ENCODE results near the gene ADRA2C. TPM values are rescaled to one million over a fixed set of nuclear protein-coding genes. Genes with fewer than 3 reads are reported as not detected.

Gene ADRA2C
- total RNA-seq, 1 experiment from 2014 or later: 28.1 TPM

DNA sequence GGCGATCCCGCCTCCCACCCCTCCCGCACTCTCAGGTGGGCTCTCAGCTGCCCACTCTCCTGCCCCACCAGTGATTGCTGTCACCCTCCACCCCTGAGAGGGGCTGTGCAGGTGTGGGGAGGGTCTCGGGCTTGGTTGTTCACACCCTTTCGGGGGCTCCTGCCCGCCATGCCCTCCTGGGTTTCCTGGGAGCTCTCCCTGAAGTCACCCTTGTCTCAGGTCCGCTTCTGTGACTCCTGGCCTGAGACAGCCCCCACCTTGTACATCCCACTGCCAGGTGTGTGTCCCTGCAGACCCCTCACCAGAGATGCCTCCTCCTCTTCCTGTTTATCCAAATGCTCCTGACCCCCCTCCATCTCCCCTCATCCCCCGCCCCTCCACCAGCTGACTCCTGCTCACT, 37.8 kb downstream of the ADRA2C start:
- no peaks in the 10 kb centered on the region for H3K4me1 ChIP-seq (ENCODE audit: control insufficient read depth in 1 of 2, insufficient read depth in 2 of 2, low read length in 2 of 2)
- H2AFZ ChIP-seq (ENCODE audit: low read depth, low read length, poor library complexity, severe bottlenecking): no peak overlapping the region
- no peak overlapping the region for H3K27ac ChIP-seq (ENCODE audit: low read depth, low read length)
- no peaks in the 10 kb centered on the region for H3K9me2 ChIP-seq (ENCODE audit: insufficient read depth)
- no peaks in the 10 kb centered on the region for H3K36me3 ChIP-seq (ENCODE audit: control insufficient read depth in 1 of 2, insufficient read depth in 2 of 2, low read length in 2 of 2)
- no peak overlapping the region for H3K9ac ChIP-seq (ENCODE audit: low read length)
- RAD21 ChIA-PET (ENCODE audit: low non-redundant PET in 1 of 2, low total read pairs in 2 of 2, uncharacterized antibody in 2 of 2, unreplicated experiment in 2 of 2): no interaction called here
- intact Hi-C loops (cut with micrococcal nuclease): no loop called here
- H3K4me3 ChIP-seq (replicated peaks in 1 of 2; ENCODE audit: low read depth in 1 of 2, low read length in 2 of 2): no peak overlapping the region
- DNase-seq (ENCODE audit: low read depth, low spot score) (no peak), ATAC-seq (no peak)
- BruUV-seq (replicated peaks): no TSS peak
- no peak overlapping the region for H3K4me2 ChIP-seq (ENCODE audit: low read length)
- no peaks in the 10 kb centered on the region for H3K9me3 ChIP-seq (ENCODE audit: control insufficient read depth in 1 of 2, insufficient read depth in 1 of 2, low read depth in 1 of 2, low read length in 2 of 2)
- H3K27me3 ChIP-seq (ENCODE audit: insufficient read depth, low read length): peaks cover 14% of the 10 kb centered on the region
- H3K79me2 ChIP-seq (ENCODE audit: insufficient read depth, low read length): no peaks in the 10 kb centered on the region
- POLR2A ChIA-PET: no interaction called here
- TF ChIP-seq POLR2A (IDR thresholded peaks at IDR 0.05; ENCODE audit: borderline replicate concordance, extremely low read depth, insufficient read depth, insufficient read length) (no peak), RAD21 (IDR thresholded peaks at IDR 0.05; ENCODE audit: low read depth) (no peak), JUND (IDR thresholded peaks at IDR 0.05) (no peak), CBX3 (IDR thresholded peaks at IDR 0.05; ENCODE audit: low read depth) (no peak), SRF (IDR thresholded peaks at IDR 0.05; ENCODE audit: low read depth) (no peak), ZNF274 (IDR thresholded peaks at IDR 0.05; ENCODE audit: low read depth, low read length) (no peak), YY1 (IDR thresholded peaks at IDR 0.05; ENCODE audit: extremely low read depth, insufficient replicate concordance, low read depth, low read length) (no peak), EZH2phosphoT487 (IDR thresholded peaks at IDR 0.05; ENCODE audit: borderline replicate concordance) (no peak), TCF7L2 (IDR thresholded peaks at IDR 0.05; ENCODE audit: borderline replicate concordance, extremely low read depth, insufficient read depth, insufficient read length) (no peak)
- TF ChIP-seq, protein P1, sequence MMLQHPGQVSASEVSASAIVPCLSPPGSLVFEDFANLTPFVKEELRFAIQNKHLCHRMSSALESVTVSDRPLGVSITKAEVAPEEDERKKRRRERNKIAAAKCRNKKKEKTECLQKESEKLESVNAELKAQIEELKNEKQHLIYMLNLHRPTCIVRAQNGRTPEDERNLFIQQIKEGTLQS (IDR thresholded peaks at IDR 0.05): no peak
- TF ChIP-seq, protein P2, sequence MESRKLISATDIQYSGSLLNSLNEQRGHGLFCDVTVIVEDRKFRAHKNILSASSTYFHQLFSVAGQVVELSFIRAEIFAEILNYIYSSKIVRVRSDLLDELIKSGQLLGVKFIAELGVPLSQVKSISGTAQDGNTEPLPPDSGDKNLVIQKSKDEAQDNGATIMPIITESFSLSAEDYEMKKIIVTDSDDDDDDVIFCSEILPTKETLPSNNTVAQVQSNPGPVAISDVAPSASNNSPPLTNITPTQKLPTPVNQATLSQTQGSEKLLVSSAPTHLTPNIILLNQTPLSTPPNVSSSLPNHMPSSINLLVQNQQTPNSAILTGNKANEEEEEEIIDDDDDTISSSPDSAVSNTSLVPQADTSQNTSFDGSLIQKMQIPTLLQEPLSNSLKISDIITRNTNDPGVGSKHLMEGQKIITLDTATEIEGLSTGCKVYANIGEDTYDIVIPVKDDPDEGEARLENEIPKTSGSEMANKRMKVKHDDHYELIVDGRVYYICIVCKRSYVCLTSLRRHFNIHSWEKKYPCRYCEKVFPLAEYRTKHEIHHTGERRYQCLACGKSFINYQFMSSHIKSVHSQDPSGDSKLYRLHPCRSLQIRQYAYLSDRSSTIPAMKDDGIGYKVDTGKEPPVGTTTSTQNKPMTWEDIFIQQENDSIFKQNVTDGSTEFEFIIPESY (IDR thresholded peaks at IDR 0.05; ENCODE audit: extremely low read depth, insufficient replicate concordance, low read length): no peak
- TF ChIP-seq, protein P3, sequence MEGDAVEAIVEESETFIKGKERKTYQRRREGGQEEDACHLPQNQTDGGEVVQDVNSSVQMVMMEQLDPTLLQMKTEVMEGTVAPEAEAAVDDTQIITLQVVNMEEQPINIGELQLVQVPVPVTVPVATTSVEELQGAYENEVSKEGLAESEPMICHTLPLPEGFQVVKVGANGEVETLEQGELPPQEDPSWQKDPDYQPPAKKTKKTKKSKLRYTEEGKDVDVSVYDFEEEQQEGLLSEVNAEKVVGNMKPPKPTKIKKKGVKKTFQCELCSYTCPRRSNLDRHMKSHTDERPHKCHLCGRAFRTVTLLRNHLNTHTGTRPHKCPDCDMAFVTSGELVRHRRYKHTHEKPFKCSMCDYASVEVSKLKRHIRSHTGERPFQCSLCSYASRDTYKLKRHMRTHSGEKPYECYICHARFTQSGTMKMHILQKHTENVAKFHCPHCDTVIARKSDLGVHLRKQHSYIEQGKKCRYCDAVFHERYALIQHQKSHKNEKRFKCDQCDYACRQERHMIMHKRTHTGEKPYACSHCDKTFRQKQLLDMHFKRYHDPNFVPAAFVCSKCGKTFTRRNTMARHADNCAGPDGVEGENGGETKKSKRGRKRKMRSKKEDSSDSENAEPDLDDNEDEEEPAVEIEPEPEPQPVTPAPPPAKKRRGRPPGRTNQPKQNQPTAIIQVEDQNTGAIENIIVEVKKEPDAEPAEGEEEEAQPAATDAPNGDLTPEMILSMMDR (IDR thresholded peaks at IDR 0.05 in 2 of 3, conservative IDR thresholded peaks at IDR 0.05 in 1 of 3; ENCODE audit: borderline replicate concordance in 1 of 3, insufficient read depth in 1 of 3, low read depth in 2 of 3, low read length in 2 of 3): no peak
- TF ChIP-seq, protein P4, sequence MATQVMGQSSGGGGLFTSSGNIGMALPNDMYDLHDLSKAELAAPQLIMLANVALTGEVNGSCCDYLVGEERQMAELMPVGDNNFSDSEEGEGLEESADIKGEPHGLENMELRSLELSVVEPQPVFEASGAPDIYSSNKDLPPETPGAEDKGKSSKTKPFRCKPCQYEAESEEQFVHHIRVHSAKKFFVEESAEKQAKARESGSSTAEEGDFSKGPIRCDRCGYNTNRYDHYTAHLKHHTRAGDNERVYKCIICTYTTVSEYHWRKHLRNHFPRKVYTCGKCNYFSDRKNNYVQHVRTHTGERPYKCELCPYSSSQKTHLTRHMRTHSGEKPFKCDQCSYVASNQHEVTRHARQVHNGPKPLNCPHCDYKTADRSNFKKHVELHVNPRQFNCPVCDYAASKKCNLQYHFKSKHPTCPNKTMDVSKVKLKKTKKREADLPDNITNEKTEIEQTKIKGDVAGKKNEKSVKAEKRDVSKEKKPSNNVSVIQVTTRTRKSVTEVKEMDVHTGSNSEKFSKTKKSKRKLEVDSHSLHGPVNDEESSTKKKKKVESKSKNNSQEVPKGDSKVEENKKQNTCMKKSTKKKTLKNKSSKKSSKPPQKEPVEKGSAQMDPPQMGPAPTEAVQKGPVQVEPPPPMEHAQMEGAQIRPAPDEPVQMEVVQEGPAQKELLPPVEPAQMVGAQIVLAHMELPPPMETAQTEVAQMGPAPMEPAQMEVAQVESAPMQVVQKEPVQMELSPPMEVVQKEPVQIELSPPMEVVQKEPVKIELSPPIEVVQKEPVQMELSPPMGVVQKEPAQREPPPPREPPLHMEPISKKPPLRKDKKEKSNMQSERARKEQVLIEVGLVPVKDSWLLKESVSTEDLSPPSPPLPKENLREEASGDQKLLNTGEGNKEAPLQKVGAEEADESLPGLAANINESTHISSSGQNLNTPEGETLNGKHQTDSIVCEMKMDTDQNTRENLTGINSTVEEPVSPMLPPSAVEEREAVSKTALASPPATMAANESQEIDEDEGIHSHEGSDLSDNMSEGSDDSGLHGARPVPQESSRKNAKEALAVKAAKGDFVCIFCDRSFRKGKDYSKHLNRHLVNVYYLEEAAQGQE (IDR thresholded peaks at IDR 0.05; ENCODE audit: low read depth): no peak
- CTCF ChIA-PET: no interaction called here
- no peaks in the 10 kb centered on the region for H4K20me1 ChIP-seq (ENCODE audit: insufficient read depth)

Measured in HCT116 (cell line).